CD8-positive, alpha-beta memory T cell (primary cell): ENCODE measurements around the gene NRSN2. TPM values are rescaled to one million over a fixed set of nuclear protein-coding genes. Genes with fewer than 3 reads are reported as not detected.
A peak's percentile ranks its signal among the peaks of the same experiment; 100 is the strongest.

Experiments
- CTCF ChIA-PET: fragments of 350-600 bp; sonication (Branson Sonifier 250); formaldehyde crosslinking; loops from one replicate; lab custom pipeline; 2021; ENCODE audit warnings: antibody characterized with exemption; lab: Charles Lee
- POLR2A ChIA-PET: fragments of 350-600 bp; sonication (Branson Sonifier 250); formaldehyde crosslinking; loops from one replicate; lab custom pipeline; 2021; ENCODE audit warnings: antibody characterized with exemption; lab: Charles Lee
- DNase-seq, 5 donors: peaks; one replicate each; pipeline versions ENCODE4 v3.0.0 to v3.0.0-alpha.2; 2020 to 2022; ENCODE audit warnings: mixed read lengths in 1 of 5
- H3K27ac ChIP-seq: one replicate; pipeline ENCODE4 v1.7.0; 2013; ENCODE audit warnings: low read depth, mild to moderate bottlenecking, low read length, moderate library complexity
- H3K27me3 ChIP-seq: 2 replicates; pipeline ENCODE4 v1.7.0; 2013; ENCODE audit warnings: low read length, mild to moderate bottlenecking; ENCODE audit not compliant: insufficient read depth, poor library complexity, severe bottlenecking
- H3K36me3 ChIP-seq: 2 replicates; pipeline ENCODE4 v1.7.0; 2013; ENCODE audit warnings: mild to moderate bottlenecking, low read length, moderate library complexity; ENCODE audit not compliant: insufficient read depth
- H3K4me1 ChIP-seq: 2 replicates; pipeline ENCODE4 v1.7.0; 2013; ENCODE audit warnings: mild to moderate bottlenecking, low read length, moderate library complexity; ENCODE audit not compliant: insufficient read depth
- H3K4me3 ChIP-seq: 2 replicates; pipeline ENCODE4 v1.7.0; 2013; ENCODE audit warnings: mild to moderate bottlenecking, low read length
- H3K9me3 ChIP-seq: 2 replicates; pipeline ENCODE4 v1.7.0; 2013; ENCODE audit warnings: mild to moderate bottlenecking, low read length
- H3K27ac Mint-ChIP-seq, 8 donors: one replicate each; pipeline ENCODE4 v1.8.0; 2020 to 2021; ENCODE audit warnings: mixed read lengths in 8 of 8, mild to moderate bottlenecking in 6 of 8, inconsistent platforms in 3 of 8, moderate library complexity in 3 of 8
- H3K27me3 Mint-ChIP-seq, 2 donors: one replicate each; pipeline ENCODE4 v1.8.0; 2020 to 2021; ENCODE audit warnings: mixed read lengths in 2 of 2, mild to moderate bottlenecking in 1 of 2, moderate library complexity in 1 of 2
- H3K36me3 Mint-ChIP-seq, 3 donors: one replicate each; pipeline ENCODE4 v1.8.0; 2020 to 2021; ENCODE audit warnings: mixed read lengths in 3 of 3, inconsistent platforms in 1 of 3, mild to moderate bottlenecking in 1 of 3
- H3K4me1 Mint-ChIP-seq, 3 donors: one replicate each; pipeline ENCODE4 v1.8.0; 2020 to 2021; ENCODE audit warnings: mixed read lengths in 3 of 3, inconsistent platforms in 1 of 3, mild to moderate bottlenecking in 1 of 3
- H3K4me3 Mint-ChIP-seq, 7 donors: one replicate each; pipeline ENCODE4 v1.8.0; 2020 to 2021; ENCODE audit warnings: mixed read lengths in 7 of 7, mild to moderate bottlenecking in 6 of 7, moderate library complexity in 4 of 7, inconsistent platforms in 2 of 7
- H3K9me3 Mint-ChIP-seq, 5 donors: one replicate each; pipeline ENCODE4 v1.8.0; 2020 to 2022; ENCODE audit warnings: mixed read lengths in 5 of 5, mild to moderate bottlenecking in 3 of 5, moderate library complexity in 2 of 5, inconsistent platforms in 1 of 5
- polyA plus RNA-seq: library from polyadenylated mRNA; unstranded; fragments of 300-500 nt; fragmentation: Illumina TruSeq; gene quantifications from one replicate; pipeline ENCODE4 v1.2.3, GENCODE V29; 2021
- total RNA-seq, 2 experiments: library from RNA; stranded (reverse); gene quantifications; one replicate each; pipeline ENCODE4 v1.2.3, GENCODE V29; 2021

Gene NRSN2
- total and polyA plus RNA-seq, 3 experiments from 2014 or later: 1.0 to 9.5 (median 7.6) TPM

GRCh38 chr20:326645-327185 lies 20.2 kb upstream of the NRSN2 start:
- peaks cover 0 to 1% of the 10 kb centered on the region in 2 donors for H3K27me3 Mint-ChIP-seq
- POLR2A ChIA-PET: interaction anchor here (1.1 to 4.1 kb wide), 2 partner anchors 28 to 217 kb away, joined by 3 to 62 read pairs; partner anchors contain the start of gene ZCCHC3
- DNase-seq: peak in 2 of 5 donors; percentile 17 to 21
- H3K9me3 Mint-ChIP-seq: no peaks in the 10 kb centered on the region
- no peaks in the 10 kb centered on the region for H3K36me3 ChIP-seq
- peak overlapping the region; percentile 31 for H3K27ac ChIP-seq
- peak overlapping the region; percentile 25 for H3K4me3 ChIP-seq
- CTCF ChIA-PET: no interaction called here
- peaks cover 0 to 3% (median 0%) of the 10 kb centered on the region in 3 donors for H3K36me3 Mint-ChIP-seq
- H3K4me1 Mint-ChIP-seq: peaks cover 6 to 38% (median 20%) of the 10 kb centered on the region in 3 donors
- H3K27ac Mint-ChIP-seq: peak overlapping the region; percentile 43 to 93 (median 70)
- H3K4me3 Mint-ChIP-seq: peak overlapping the region; percentile 68 to 90 (median 71)
- H3K9me3 ChIP-seq: no peaks in the 10 kb centered on the region
- H3K27me3 ChIP-seq: no peaks in the 10 kb centered on the region
- peaks cover 26% of the 10 kb centered on the region for H3K4me1 ChIP-seq

- H3K4me3 Mint-ChIP-seq: peak overlapping the region; percentile 68 to 90 (median 71)
- H3K27ac Mint-ChIP-seq: peak overlapping the region in 7 of 8 donors; percentile 61 to 92 (median 75)
- Histone ChIP-seq H3K9me3 (no peaks in the 10 kb centered on the region), H3K4me1 (peaks cover 26% of the 10 kb centered on the region), H3K36me3 (no peaks in the 10 kb centered on the region), H3K27ac (peak overlapping the region; percentile 36), H3K4me3 (peak overlapping the region; percentile 25), H3K27me3 (no peaks in the 10 kb centered on the region)
- no peaks in the 10 kb centered on the region for H3K9me3 Mint-ChIP-seq
- DNase-seq: peak; percentile 60 to 91 (median 74)
- ChIA-PET POLR2A (no interaction called here), CTCF (interaction anchor here (1.1 kb wide), 1 partner anchor 66 kb away, joined by 3 read pairs; no protein-coding TSS in a partner anchor)
- peaks cover 6 to 38% (median 20%) of the 10 kb centered on the region in 3 donors for H3K4me1 Mint-ChIP-seq
- peaks cover 0 to 1% of the 10 kb centered on the region in 2 donors for H3K27me3 Mint-ChIP-seq
- H3K36me3 Mint-ChIP-seq: peaks cover 0 to 3% (median 0%) of the 10 kb centered on the region in 3 donors
Measured at GRCh38 chr20:327186-328026, 19.5 kb upstream of the NRSN2 start.

GRCh38 chr20:328027-328974 lies 18.6 kb upstream of the NRSN2 start:
- ChIA-PET POLR2A (no interaction called here), CTCF (interaction anchor here (1.1 to 4.3 kb wide), 4 partner anchors 9 to 149 kb away, joined by 3 to 60 read pairs (median 4); no protein-coding TSS in a partner anchor)
- H3K4me3 Mint-ChIP-seq: peak overlapping the region; percentile 19 to 85 (median 57)
- no peaks in the 10 kb centered on the region for H3K9me3 Mint-ChIP-seq
- peak in 1 of 5 donors; percentile 52 for DNase-seq
- peaks cover 26% of the 10 kb centered on the region for H3K4me1 ChIP-seq
- no peaks in the 10 kb centered on the region for H3K9me3 ChIP-seq
- peaks cover 0 to 3% (median 0%) of the 10 kb centered on the region in 3 donors for H3K36me3 Mint-ChIP-seq
- peak overlapping the region; percentile 47 to 92 (median 74) for H3K27ac Mint-ChIP-seq
- peaks cover 0 to 1% of the 10 kb centered on the region in 2 donors for H3K27me3 Mint-ChIP-seq
- H3K4me1 Mint-ChIP-seq: peaks cover 6 to 38% (median 20%) of the 10 kb centered on the region in 3 donors
- H3K27ac ChIP-seq: peak overlapping the region; percentile 36
- H3K4me3 ChIP-seq: peak overlapping the region; percentile 25
- H3K36me3 ChIP-seq: no peaks in the 10 kb centered on the region
- no peaks in the 10 kb centered on the region for H3K27me3 ChIP-seq

GRCh38 chr20:328975-329695 lies 17.8 kb upstream of the NRSN2 start:
- Histone ChIP-seq H3K27ac (no peak overlapping the region), H3K27me3 (no peaks in the 10 kb centered on the region), H3K4me1 (peaks cover 26% of the 10 kb centered on the region), H3K36me3 (no peaks in the 10 kb centered on the region), H3K4me3 (no peak overlapping the region), H3K9me3 (no peaks in the 10 kb centered on the region)
- peaks cover 0 to 3% (median 0%) of the 10 kb centered on the region in 3 donors for H3K36me3 Mint-ChIP-seq
- H3K9me3 Mint-ChIP-seq: no peaks in the 10 kb centered on the region
- peak overlapping the region in 4 of 7 donors; percentile 7 to 85 (median 32) for H3K4me3 Mint-ChIP-seq
- H3K4me1 Mint-ChIP-seq: peaks cover 6 to 33% (median 17%) of the 10 kb centered on the region in 3 donors
- no peak for DNase-seq
- H3K27ac Mint-ChIP-seq: peak overlapping the region; percentile 47 to 91 (median 72)
- ChIA-PET POLR2A (no interaction called here), CTCF (interaction anchor here (0.9 to 4.3 kb wide), 7 partner anchors 8 to 148 kb away, joined by 3 to 60 read pairs (median 4); partner anchors contain the start of gene DEFB132)
- peaks cover 0 to 1% of the 10 kb centered on the region in 2 donors for H3K27me3 Mint-ChIP-seq

- CTCF ChIA-PET: interaction anchor here (0.6 to 4.3 kb wide), 12 partner anchors 9 to 214 kb away, joined by 3 to 60 read pairs (median 3); partner anchors contain the start of genes CSNK2A1 and DEFB132
- POLR2A ChIA-PET: no interaction called here
Measured at GRCh38 chr20:329851-330232, 17.1 kb upstream of the NRSN2 start.

GRCh38 chr20:330233-331149 lies 16.4 kb upstream of the NRSN2 start:
- H3K27me3 Mint-ChIP-seq: peaks cover 0 to 1% of the 10 kb centered on the region in 2 donors

More at GRCh38 chr20:329851-330232, 17.1 kb upstream of the NRSN2 start:
- Histone ChIP-seq H3K27me3 (no peaks in the 10 kb centered on the region), H3K9me3 (no peaks in the 10 kb centered on the region), H3K36me3 (no peaks in the 10 kb centered on the region), H3K27ac (no peak overlapping the region), H3K4me3 (no peak overlapping the region), H3K4me1 (peaks cover 22% of the 10 kb centered on the region)
- DNase-seq: no peak
- H3K27ac Mint-ChIP-seq: peak overlapping the region in 1 of 8 donors; percentile 77
- peaks cover 0 to 1% of the 10 kb centered on the region in 2 donors for H3K27me3 Mint-ChIP-seq
- peaks cover 6 to 28% (median 12%) of the 10 kb centered on the region in 3 donors for H3K4me1 Mint-ChIP-seq
- H3K4me3 Mint-ChIP-seq: peak overlapping the region in 1 of 7 donors; percentile 85
- H3K9me3 Mint-ChIP-seq: no peaks in the 10 kb centered on the region
- H3K36me3 Mint-ChIP-seq: peaks cover 0 to 2% (median 0%) of the 10 kb centered on the region in 3 donors

More at GRCh38 chr20:330233-331149, 16.4 kb upstream of the NRSN2 start:
- H3K4me3 Mint-ChIP-seq: peak overlapping the region in 1 of 7 donors; percentile 60
- H3K4me1 Mint-ChIP-seq: peaks cover 6 to 26% (median 10%) of the 10 kb centered on the region in 3 donors
- Histone ChIP-seq H3K9me3 (no peaks in the 10 kb centered on the region), H3K36me3 (no peaks in the 10 kb centered on the region), H3K27me3 (no peaks in the 10 kb centered on the region), H3K4me3 (no peak overlapping the region), H3K4me1 (peaks cover 20% of the 10 kb centered on the region), H3K27ac (no peak overlapping the region)
- ChIA-PET CTCF (interaction anchor here (0.6 to 4.3 kb wide), 21 partner anchors 8 to 214 kb away, joined by 3 to 60 read pairs (median 3); partner anchors contain the start of genes CSNK2A1, DEFB132 and ZCCHC3), POLR2A (interaction anchor here (1.0 kb wide), 2 partner anchors 33 to 37 kb away, joined by 3 read pairs; partner anchors contain the start of gene ZCCHC3)
- peak overlapping the region in 3 of 8 donors; percentile 61 to 77 (median 72) for H3K27ac Mint-ChIP-seq
- H3K36me3 Mint-ChIP-seq: no peaks in the 10 kb centered on the region
- peak; percentile 35 to 78 (median 58) for DNase-seq
- H3K9me3 Mint-ChIP-seq: no peaks in the 10 kb centered on the region
